K562 (cell line): ENCODE measurements around the gene GSKIP. TPM values are rescaled to one million over a fixed set of nuclear protein-coding genes. Genes with fewer than 3 reads are reported as not detected.

Experiments used
- ATAC-seq: fragments of 200-7000 bp; cut with Tn5 transposase; 3 replicates; pipeline ENCODE4 v1.9.1; 2020; ENCODE audit warnings: moderate library complexity
- BruUV-seq: library from RNA; stranded (reverse); fragments of 400-500 nt; replicated peaks from 2 replicates; lab custom pipeline; 2021; lab: Mats Ljungman, UMichigan
- CTCF ChIA-PET: fragments of 300-600 bp; formaldehyde crosslinking; extraction: SDS; loops from one replicate; lab custom pipeline; 2021; ENCODE audit warnings: low intra/inter-chr PET ratio; lab: Yijun Ruan, JAX
- POLR2A ChIA-PET: fragments of 300-600, 350-650 bp; sonication (Branson Sonifier 250); formaldehyde crosslinking; extraction: SDS; loops from one replicate; lab custom pipeline; 2021; ENCODE audit warnings: antibody characterized with exemption, inconsistent platforms; lab: Yijun Ruan, JAX
- DNase-seq, 4 experiments: peaks; one replicate each; pipeline versions ENCODE4 v3.0.0 to v3.0.0-alpha.2; 2011 to 2018; ENCODE audit warnings: low spot score in 3 of 4, mixed read lengths in 3 of 4; ENCODE audit errors: extremely low read depth in 1 of 4
- FAIRE-seq: peaks from 2 replicates; lab custom pipeline; 2011; peaks lifted over from hg19 to GRCh38; lab: Jason Lieb, UNC
- H2AFZ ChIP-seq: 2 replicates; pipeline ENCODE4 v1.6.0; 2011; ENCODE audit warnings: low read depth, low read length, control low read depth, inconsistent platforms
- H3K27ac ChIP-seq: fragments of 200-600 bp; 3 replicates; pipeline ENCODE4 v1.8.0; 2011; ENCODE audit warnings: low read depth, mild to moderate bottlenecking, control low read depth, inconsistent platforms, low read length, moderate library complexity, mixed read lengths; ENCODE audit errors: extremely low read depth
- H3K27me3 ChIP-seq, 2 experiments: fragments of 300-600 bp in 1 of 2; 2 replicates in 1 of 2; 3 replicates in 1 of 2; pipeline versions ENCODE4 v1.6.0 to v1.8.0; 2011; ENCODE audit warnings: inconsistent platforms in 2 of 2, low read length in 2 of 2, mild to moderate bottlenecking in 1 of 2, mixed read lengths in 1 of 2, moderate library complexity in 1 of 2; ENCODE audit not compliant: control insufficient read depth in 2 of 2, insufficient read depth in 2 of 2
- H3K36me3 ChIP-seq: fragments of 300-600 bp; 3 replicates; pipeline ENCODE4 v1.8.0; 2011; ENCODE audit warnings: mild to moderate bottlenecking, low read length, inconsistent platforms; ENCODE audit not compliant: control insufficient read depth, insufficient read depth
- H3K4me1 ChIP-seq, 2 experiments: fragments of 200-600 bp in 1 of 2; replicated peaks in 1 of 2; 2 replicates in 1 of 2; 3 replicates in 1 of 2; pipeline versions ENCODE4 v1.5.1 to v1.8.0; 2011; ENCODE audit warnings: inconsistent platforms in 2 of 2, low read length in 2 of 2, mild to moderate bottlenecking in 1 of 2, mixed read lengths in 1 of 2, moderate library complexity in 1 of 2; ENCODE audit not compliant: control insufficient read depth in 2 of 2, insufficient read depth in 2 of 2
- H3K4me2 ChIP-seq: 2 replicates; pipeline ENCODE4 v1.6.1; 2011; ENCODE audit warnings: low read length, control low read depth, inconsistent platforms, mixed read lengths; ENCODE audit not compliant: insufficient read depth
- H3K4me3 ChIP-seq: fragments of 200-600 bp; sonication (generic), shearing (Covaris generic); 2 replicates; pipeline ENCODE4 v1.5.1; 2016; ENCODE audit warnings: control low read depth, inconsistent platforms
- H3K79me2 ChIP-seq: fragments of 200-600 bp; 3 replicates; pipeline ENCODE4 v1.8.0; 2011; ENCODE audit warnings: low read length, inconsistent platforms; ENCODE audit not compliant: control insufficient read depth, insufficient read depth
- H3K9ac ChIP-seq, 2 experiments: 2 replicates each; pipeline versions ENCODE4 v1.6.0 to v1.6.1; 2011; ENCODE audit warnings: low read depth in 2 of 2, low read length in 2 of 2, control low read depth in 1 of 2, inconsistent platforms in 1 of 2, mild to moderate bottlenecking in 1 of 2, mixed read lengths in 1 of 2; ENCODE audit not compliant: insufficient read depth in 1 of 2
- H3K9me1 ChIP-seq: one replicate; pipeline ENCODE4 v1.6.0; 2011; ENCODE audit warnings: inconsistent platforms, mild to moderate bottlenecking, low read length, moderate library complexity; ENCODE audit not compliant: control insufficient read depth, insufficient read depth
- H3K9me3 ChIP-seq: replicated peaks from 2 replicates; pipeline ENCODE4 v1.5.1; 2011; ENCODE audit warnings: low read depth, low read length, inconsistent platforms; ENCODE audit not compliant: control insufficient read depth, insufficient read depth
- H4K20me1 ChIP-seq: replicated peaks from 2 replicates; pipeline ENCODE4 v1.6.1; 2011; ENCODE audit warnings: low read length, inconsistent platforms, mixed read lengths; ENCODE audit not compliant: control insufficient read depth, insufficient read depth
- CBFB ChIP-seq: sonication (generic); formaldehyde crosslinking; IDR thresholded peaks from 2 replicates; pipeline ENCODE4 v1.4.0; 2020; ENCODE audit warnings: mild to moderate bottlenecking, missing genetic modification reagents
- DACH1 ChIP-seq: fragments of 450-650 bp; IDR thresholded peaks from 2 replicates; pipeline ENCODE4 v1.6.1; 2018; ENCODE audit not compliant: partially characterized antibody
- POU5F1 ChIP-seq: fragments of 150-350 bp; IDR thresholded peaks from 2 replicates; pipeline ENCODE4 v1.6.1; 2014; ENCODE audit warnings: borderline replicate concordance, low read length, low read depth, mild to moderate bottlenecking; ENCODE audit not compliant: partially characterized antibody
- ZNF134 ChIP-seq: fragments of 250-450 bp; sonication (Bioruptor Pico); conservative IDR thresholded peaks from 2 replicates; pipeline ENCODE4 v1.4.0; 2020
- ZNF253 ChIP-seq: fragments of 250-450 bp; sonication (Bioruptor Pico); conservative IDR thresholded peaks from 2 replicates; pipeline ENCODE4 v1.6.1; 2021; ENCODE audit warnings: mild to moderate bottlenecking
- ZNF699 ChIP-seq: fragments of 250-450 bp; sonication (Bioruptor Pico); IDR thresholded peaks from 2 replicates; pipeline ENCODE4 v1.8.0; 2021; ENCODE audit warnings: mild to moderate bottlenecking, moderate library complexity; ENCODE audit not compliant: insufficient replicate concordance
- WGBS: fragments of 100-300 bp; shearing (Covaris generic); methylation state at CpG from one replicate; pipeline ENCODE4 v1.1.6; 2016; ENCODE audit warnings: low coverage, mixed read lengths; ENCODE audit not compliant: insufficient coverage; ENCODE audit errors: missing lambda C conversion rate; 5-methylcytosine and 5-hydroxymethylcytosine counted together
- in situ Hi-C: fragments of 300-500 bp; cut with MboI; formaldehyde crosslinking; loops from 4 replicates; pipeline ENCODE4 v1.15.0; 2018; ENCODE audit warnings: inconsistent platforms, mixed read lengths
- intact Hi-C: fragments of 100-400 bp; cut with micrococcal nuclease; formaldehyde crosslinking; loops from 2 replicates; pipeline ENCODE4 v1.14.2; 2022
- polyA plus RNA-seq, 8 experiments: library from polyadenylated mRNA; depleted of rRNA in 4 of 8; stranded (reverse) in 5 of 8; unstranded in 3 of 8; fragments of >200 nt; fragmentation: Nextera tagmentation in 2 of 8; fragmentation: Illumina TruSeq in 1 of 8; extraction: Ambion mirVana in 2 of 8; extraction: Trizol in 1 of 8; gene quantifications; 2 replicates each; pipeline versions ENCODE4 v1.2.1 to v1.2.3, GENCODE V29; 2011 to 2014; ENCODE audit warnings: inconsistent platforms in 1 of 8, missing spikeins in 1 of 8
- total RNA-seq, 7 experiments: library from RNA; depleted of rRNA in 6 of 7; stranded (reverse); fragments of >200 nt in 6 of 7; fragmentation: Illumina TruSeq in 2 of 7; extraction: Trizol in 2 of 7; gene quantifications; 2 replicates each; pipeline versions ENCODE4 v1.2.1 to v1.2.3, GENCODE V29; 2011 to 2021; ENCODE audit warnings: low replicate concordance in 1 of 7
- TF ChIP-seq, protein P1 (sequence below): fragments of 450-650 bp; formaldehyde crosslinking; IDR thresholded peaks from 2 replicates; pipeline ENCODE4 v1.4.0; 2020; ENCODE audit warnings: mild to moderate bottlenecking, moderate library complexity
- TF ChIP-seq, protein P2 (sequence below): sonication (generic); formaldehyde crosslinking; IDR thresholded peaks from 2 replicates; pipeline ENCODE4 v1.8.0; 2022; ENCODE audit warnings: mild to moderate bottlenecking, missing genetic modification reagents
- TF ChIP-seq, protein P3 (sequence below): sonication (generic); IDR thresholded peaks from 2 replicates; pipeline ENCODE4 v1.6.1; 2016
- TF ChIP-seq, protein P4 (sequence below): IDR thresholded peaks from 3 replicates; pipeline ENCODE4 v1.6.1; 2011; ENCODE audit warnings: borderline replicate concordance, mild to moderate bottlenecking, moderate library complexity; ENCODE audit not compliant: insufficient read length; ENCODE audit errors: extremely low read depth

The GSKIP gene
- total and polyA plus RNA-seq, 9 of the 15 experiments (the other 6 are each of a cell fraction or from before 2014, with no cell fraction given): 12.9 to 58.9 (median 22.2) TPM

GRCh38 chr14:96384740-96385139 is 21.4 kb downstream of the GSKIP start:
- FAIRE-seq: no peak
- TF ChIP-seq, protein P1, sequence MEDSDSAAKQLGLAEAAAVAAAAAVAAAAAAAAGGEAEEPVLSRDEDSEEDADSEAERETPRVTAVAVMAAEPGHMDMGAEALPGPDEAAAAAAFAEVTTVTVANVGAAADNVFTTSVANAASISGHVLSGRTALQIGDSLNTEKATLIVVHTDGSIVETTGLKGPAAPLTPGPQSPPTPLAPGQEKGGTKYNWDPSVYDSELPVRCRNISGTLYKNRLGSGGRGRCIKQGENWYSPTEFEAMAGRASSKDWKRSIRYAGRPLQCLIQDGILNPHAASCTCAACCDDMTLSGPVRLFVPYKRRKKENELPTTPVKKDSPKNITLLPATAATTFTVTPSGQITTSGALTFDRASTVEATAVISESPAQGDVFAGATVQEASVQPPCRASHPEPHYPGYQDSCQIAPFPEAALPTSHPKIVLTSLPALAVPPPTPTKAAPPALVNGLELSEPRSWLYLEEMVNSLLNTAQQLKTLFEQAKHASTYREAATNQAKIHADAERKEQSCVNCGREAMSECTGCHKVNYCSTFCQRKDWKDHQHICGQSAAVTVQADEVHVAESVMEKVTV (CRISPR knock-in tag): no peak
- peak; percentile 96 for TF ChIP-seq DACH1
- TF ChIP-seq CBFB: no peak
- no peak for TF ChIP-seq POU5F1
- TF ChIP-seq, all 486 proteins: peak for 1
- CTCF ChIA-PET: no interaction called here
- Histone ChIP-seq H2AFZ (no peak overlapping the region), H3K4me2 (no peak overlapping the region), H3K27me3 (no peaks in the 10 kb centered on the region), H4K20me1 (no peaks in the 10 kb centered on the region), H3K27ac (no peak overlapping the region), H3K9me3 (no peaks in the 10 kb centered on the region), H3K4me1 (no peaks in the 10 kb centered on the region), H3K9ac (no peak overlapping the region), H3K9me1 (no peaks in the 10 kb centered on the region), H3K36me3 (peaks cover 37% of the 10 kb centered on the region), H3K4me3 (no peak overlapping the region), H3K79me2 (no peaks in the 10 kb centered on the region)
- no TSS peak for BruUV-seq
- intact Hi-C loops (no loop called here), in situ Hi-C loops (no loop called here)
- ATAC-seq (no peak), DNase-seq (no peak)
- POLR2A ChIA-PET: no interaction called here
- 29% methylated on average over 1 of the region's 1 CpG for whole genome bisulfite sequencing

DNA sequence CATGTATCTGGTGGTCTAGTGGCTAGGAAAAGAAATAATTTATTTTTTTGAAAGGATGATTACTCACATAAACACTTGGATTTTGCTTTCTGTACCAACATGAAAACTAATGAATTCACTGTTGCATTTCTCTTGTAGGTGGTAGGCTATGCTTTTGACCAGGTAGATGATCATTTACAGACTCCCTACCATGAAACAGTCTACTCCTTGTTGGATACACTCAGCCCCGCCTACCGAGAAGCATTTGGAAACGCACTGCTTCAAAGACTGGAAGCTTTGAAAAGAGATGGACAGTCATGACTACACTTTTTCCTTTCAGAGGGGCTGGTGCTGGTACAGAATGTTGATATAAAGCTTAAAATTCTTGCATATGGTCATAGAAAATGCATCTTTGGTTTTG is 22.1 kb downstream of the GSKIP start:
- in situ Hi-C loops: no loop called here
- BruUV-seq: no TSS peak
- H2AFZ ChIP-seq: no peak overlapping the region
- H3K4me1 ChIP-seq: no peaks in the 10 kb centered on the region
- ATAC-seq (no peak), DNase-seq (no peak), FAIRE-seq (no peak)
- no peak overlapping the region for H3K27ac ChIP-seq
- no peaks in the 10 kb centered on the region for H3K27me3 ChIP-seq
- H3K9ac ChIP-seq: no peak overlapping the region
- no peaks in the 10 kb centered on the region for H3K79me2 ChIP-seq
- ChIA-PET POLR2A (no interaction called here), CTCF (no interaction called here)
- H3K4me2 ChIP-seq: no peak overlapping the region
- intact Hi-C loops: no loop called here
- WGBS: 78% methylated on average over 3 of the region's 3 CpGs
- no peaks in the 10 kb centered on the region for H4K20me1 ChIP-seq
- H3K9me1 ChIP-seq: no peaks in the 10 kb centered on the region
- H3K9me3 ChIP-seq: no peaks in the 10 kb centered on the region
- no peak overlapping the region for H3K4me3 ChIP-seq
- peaks cover 37% of the 10 kb centered on the region for H3K36me3 ChIP-seq
- TF ChIP-seq ZNF699 (CRISPR knock-in tag): no peak
- TF ChIP-seq, protein P2, sequence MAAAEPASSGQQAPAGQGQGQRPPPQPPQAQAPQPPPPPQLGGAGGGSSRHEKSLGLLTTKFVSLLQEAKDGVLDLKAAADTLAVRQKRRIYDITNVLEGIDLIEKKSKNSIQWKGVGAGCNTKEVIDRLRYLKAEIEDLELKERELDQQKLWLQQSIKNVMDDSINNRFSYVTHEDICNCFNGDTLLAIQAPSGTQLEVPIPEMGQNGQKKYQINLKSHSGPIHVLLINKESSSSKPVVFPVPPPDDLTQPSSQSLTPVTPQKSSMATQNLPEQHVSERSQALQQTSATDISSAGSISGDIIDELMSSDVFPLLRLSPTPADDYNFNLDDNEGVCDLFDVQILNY (CRISPR knock-in tag): no peak
- TF ChIP-seq, protein P3, sequence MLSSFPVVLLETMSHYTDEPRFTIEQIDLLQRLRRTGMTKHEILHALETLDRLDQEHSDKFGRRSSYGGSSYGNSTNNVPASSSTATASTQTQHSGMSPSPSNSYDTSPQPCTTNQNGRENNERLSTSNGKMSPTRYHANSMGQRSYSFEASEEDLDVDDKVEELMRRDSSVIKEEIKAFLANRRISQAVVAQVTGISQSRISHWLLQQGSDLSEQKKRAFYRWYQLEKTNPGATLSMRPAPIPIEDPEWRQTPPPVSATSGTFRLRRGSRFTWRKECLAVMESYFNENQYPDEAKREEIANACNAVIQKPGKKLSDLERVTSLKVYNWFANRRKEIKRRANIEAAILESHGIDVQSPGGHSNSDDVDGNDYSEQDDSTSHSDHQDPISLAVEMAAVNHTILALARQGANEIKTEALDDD: no peak
- no peak for TF ChIP-seq ZNF134 (CRISPR knock-in tag)
- TF ChIP-seq, protein P4, sequence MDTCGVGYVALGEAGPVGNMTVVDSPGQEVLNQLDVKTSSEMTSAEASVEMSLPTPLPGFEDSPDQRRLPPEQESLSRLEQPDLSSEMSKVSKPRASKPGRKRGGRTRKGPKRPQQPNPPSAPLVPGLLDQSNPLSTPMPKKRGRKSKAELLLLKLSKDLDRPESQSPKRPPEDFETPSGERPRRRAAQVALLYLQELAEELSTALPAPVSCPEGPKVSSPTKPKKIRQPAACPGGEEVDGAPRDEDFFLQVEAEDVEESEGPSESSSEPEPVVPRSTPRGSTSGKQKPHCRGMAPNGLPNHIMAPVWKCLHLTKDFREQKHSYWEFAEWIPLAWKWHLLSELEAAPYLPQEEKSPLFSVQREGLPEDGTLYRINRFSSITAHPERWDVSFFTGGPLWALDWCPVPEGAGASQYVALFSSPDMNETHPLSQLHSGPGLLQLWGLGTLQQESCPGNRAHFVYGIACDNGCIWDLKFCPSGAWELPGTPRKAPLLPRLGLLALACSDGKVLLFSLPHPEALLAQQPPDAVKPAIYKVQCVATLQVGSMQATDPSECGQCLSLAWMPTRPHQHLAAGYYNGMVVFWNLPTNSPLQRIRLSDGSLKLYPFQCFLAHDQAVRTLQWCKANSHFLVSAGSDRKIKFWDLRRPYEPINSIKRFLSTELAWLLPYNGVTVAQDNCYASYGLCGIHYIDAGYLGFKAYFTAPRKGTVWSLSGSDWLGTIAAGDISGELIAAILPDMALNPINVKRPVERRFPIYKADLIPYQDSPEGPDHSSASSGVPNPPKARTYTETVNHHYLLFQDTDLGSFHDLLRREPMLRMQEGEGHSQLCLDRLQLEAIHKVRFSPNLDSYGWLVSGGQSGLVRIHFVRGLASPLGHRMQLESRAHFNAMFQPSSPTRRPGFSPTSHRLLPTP: no peak
- no peak for TF ChIP-seq ZNF253 (CRISPR knock-in tag)
